Upper lobe of right lung (tissue), 1 donor: Measurements from ENCODE around the gene SIPA1L3. TPM values are rescaled to one million over a fixed set of nuclear protein-coding genes. Genes with fewer than 3 reads are reported as not detected.
"Not testable (repeated sequence)": the region's sequence is repeated elsewhere in the genome, so short reads cannot be mapped to it uniquely, and the experiment has no call there.

ENCODE experiments used
- ATAC-seq: fragments of 200-7000 bp; cut with Tn5 transposase; one replicate; pipeline ENCODE4 v1.9.1; 2020; ENCODE audit warnings: mild to moderate bottlenecking, moderate library complexity
- DNase-seq: peaks from one replicate; pipeline ENCODE4 v3.0.0-alpha.2; 2020
- H3K27ac ChIP-seq: fragments of 200-600 bp; one replicate; pipeline ENCODE4 v1.8.0; 2022
- H3K27me3 ChIP-seq: fragments of 200-600 bp; one replicate; pipeline ENCODE4 v1.8.0; 2022; ENCODE audit warnings: mild to moderate bottlenecking
- H3K36me3 ChIP-seq: fragments of 200-600 bp; one replicate; pipeline ENCODE4 v1.8.0; 2022
- H3K4me1 ChIP-seq: fragments of 200-600 bp; one replicate; pipeline ENCODE4 v1.8.0; 2022
- H3K4me3 ChIP-seq: fragments of 200-600 bp; one replicate; pipeline ENCODE4 v1.8.0; 2022; ENCODE audit warnings: mild to moderate bottlenecking
- H3K9me3 ChIP-seq: fragments of 200-600 bp; one replicate; pipeline ENCODE4 v1.8.0; 2022
- intact Hi-C: fragments of 100-400 bp; cut with DNase I; formaldehyde crosslinking; loops from one replicate; pipeline ENCODE4 v1.11.0; 2022
- total RNA-seq: library from RNA; stranded (reverse); fragmentation: NEBNext Ultra II Directional; extraction: Animal tissue kit (Norgen Biotek cat#: 25700); gene quantifications from one replicate; pipeline ENCODE4 v1.2.1, GENCODE V29; 2021
- TF ChIP-seq, protein P1 (sequence below): fragments of 200-600 bp; IDR thresholded peaks from one replicate; pipeline ENCODE4 v1.8.0; 2022; ENCODE audit warnings: antibody characterized with exemption
- donor health status: DM: no; HTN: yes; CAD: no; lungs with severe emphysema.

Gene SIPA1L3
- total RNA-seq, 1 donor from 2014 or later, result 66.3 TPM

DNA sequence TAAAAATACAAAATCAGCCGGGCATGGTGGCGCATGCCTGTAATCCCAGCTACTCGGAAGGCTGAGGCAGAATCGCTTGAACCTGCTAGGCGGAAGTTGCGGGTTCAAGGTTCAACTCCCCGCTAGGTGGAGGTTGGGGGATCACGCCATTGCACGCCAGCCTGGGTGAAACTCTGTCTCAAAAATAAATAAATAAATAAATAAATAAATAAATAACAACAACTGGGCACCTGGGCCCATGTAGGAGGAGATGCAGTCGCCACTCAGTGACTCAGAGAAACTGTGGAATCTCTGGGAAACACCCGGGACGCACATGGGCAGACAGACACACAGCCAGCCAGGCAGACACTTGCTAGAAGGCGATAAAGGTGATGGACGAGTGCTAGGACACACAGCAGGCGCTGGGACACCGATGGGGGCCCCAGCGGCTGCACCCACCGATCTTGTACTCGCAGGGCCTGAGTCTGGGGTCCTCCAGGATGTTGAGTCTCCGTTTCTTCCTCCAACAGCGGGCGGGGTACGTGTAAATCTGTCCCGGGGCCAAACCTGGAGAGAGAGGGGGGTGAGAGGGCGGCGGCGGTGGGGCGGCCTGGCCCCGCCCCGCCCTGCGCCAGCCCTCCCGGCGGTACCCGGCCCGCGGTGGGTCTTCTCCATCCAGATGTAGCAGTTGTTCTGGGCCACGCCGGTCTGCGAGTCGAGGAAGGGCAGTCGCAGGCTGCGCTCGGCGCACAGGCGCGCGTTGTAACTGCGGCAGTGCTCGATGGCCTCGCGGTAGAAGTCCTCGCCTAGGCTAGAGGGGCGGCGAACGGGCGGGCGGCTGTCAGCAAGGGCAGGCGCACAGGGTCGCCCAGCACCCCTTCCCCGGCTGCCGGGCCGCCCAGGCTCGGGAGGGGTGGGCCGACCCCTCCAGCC lies 315.2 kb downstream of the SIPA1L3 start:
- Histone ChIP-seq H3K27ac (no peak overlapping the region), H3K36me3 (no peaks in the 10 kb centered on the region), H3K27me3 (peaks cover 66% of the 10 kb centered on the region), H3K4me1 (no peaks in the 10 kb centered on the region), H3K9me3 (no peaks in the 10 kb centered on the region), H3K4me3 (no peak overlapping the region)
- intact Hi-C loops, result no loop called here
- TF ChIP-seq, protein P1, sequence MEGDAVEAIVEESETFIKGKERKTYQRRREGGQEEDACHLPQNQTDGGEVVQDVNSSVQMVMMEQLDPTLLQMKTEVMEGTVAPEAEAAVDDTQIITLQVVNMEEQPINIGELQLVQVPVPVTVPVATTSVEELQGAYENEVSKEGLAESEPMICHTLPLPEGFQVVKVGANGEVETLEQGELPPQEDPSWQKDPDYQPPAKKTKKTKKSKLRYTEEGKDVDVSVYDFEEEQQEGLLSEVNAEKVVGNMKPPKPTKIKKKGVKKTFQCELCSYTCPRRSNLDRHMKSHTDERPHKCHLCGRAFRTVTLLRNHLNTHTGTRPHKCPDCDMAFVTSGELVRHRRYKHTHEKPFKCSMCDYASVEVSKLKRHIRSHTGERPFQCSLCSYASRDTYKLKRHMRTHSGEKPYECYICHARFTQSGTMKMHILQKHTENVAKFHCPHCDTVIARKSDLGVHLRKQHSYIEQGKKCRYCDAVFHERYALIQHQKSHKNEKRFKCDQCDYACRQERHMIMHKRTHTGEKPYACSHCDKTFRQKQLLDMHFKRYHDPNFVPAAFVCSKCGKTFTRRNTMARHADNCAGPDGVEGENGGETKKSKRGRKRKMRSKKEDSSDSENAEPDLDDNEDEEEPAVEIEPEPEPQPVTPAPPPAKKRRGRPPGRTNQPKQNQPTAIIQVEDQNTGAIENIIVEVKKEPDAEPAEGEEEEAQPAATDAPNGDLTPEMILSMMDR, result no peak
- DNase-seq (no peak), ATAC-seq (no peak)

DNA sequence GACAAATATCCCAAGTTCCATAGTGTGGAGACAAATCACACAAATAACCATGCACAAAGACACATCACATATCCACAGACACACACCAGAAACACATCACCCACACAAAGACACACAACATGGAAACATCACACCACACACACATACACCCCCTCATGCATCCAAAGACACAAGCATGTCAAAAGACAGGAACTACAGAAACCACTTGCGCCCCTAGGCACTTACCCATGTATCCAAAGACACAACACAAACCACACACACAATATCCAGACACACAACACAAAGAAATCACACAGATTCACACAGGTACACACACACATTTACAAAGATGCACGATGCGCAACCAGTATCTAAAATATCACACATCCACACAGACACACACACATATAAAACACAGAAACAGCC lies 316.1 kb downstream of the SIPA1L3 start:
- intact Hi-C loops, result no loop called here
- no peak for ATAC-seq
- no peaks in the 10 kb centered on the region for H3K36me3 ChIP-seq
- TF ChIP-seq, protein P1, result no peak
- no peaks in the 10 kb centered on the region for H3K9me3 ChIP-seq
- DNase-seq, result no peak
- peaks cover 76% of the 10 kb centered on the region for H3K27me3 ChIP-seq
- H3K4me3 ChIP-seq, result no peak overlapping the region
- H3K4me1 ChIP-seq, result no peaks in the 10 kb centered on the region
- H3K27ac ChIP-seq, result no peak overlapping the region

DNA sequence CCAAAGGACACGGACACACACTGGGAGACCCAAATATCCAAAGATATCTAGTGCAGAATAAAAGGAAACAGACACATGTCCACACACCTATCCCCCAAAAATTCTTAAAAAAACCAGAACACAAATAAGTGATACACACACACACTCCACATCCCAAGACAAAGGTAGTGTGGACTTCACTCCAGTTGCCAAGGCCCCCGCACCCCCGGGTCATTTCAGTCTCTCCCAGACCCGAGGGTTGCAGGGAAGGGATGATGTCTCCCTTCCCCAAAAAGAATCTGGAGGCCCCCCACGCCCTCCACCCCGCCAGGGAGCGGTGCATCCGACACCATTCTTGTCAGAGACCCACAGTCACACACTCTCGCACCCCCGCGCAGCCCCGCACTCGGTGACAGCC lies 316.6 kb downstream of the SIPA1L3 start:
- Histone ChIP-seq H3K27ac (no peak overlapping the region), H3K9me3 (no peaks in the 10 kb centered on the region), H3K4me3 (peak overlapping the region; percentile 33), H3K4me1 (peaks cover 1% of the 10 kb centered on the region), H3K27me3 (peaks cover 81% of the 10 kb centered on the region), H3K36me3 (no peaks in the 10 kb centered on the region)
- DNase-seq, result no peak
- intact Hi-C loops, result no loop called here
- no peak for ATAC-seq
- TF ChIP-seq, protein P1, result no peak

DNA sequence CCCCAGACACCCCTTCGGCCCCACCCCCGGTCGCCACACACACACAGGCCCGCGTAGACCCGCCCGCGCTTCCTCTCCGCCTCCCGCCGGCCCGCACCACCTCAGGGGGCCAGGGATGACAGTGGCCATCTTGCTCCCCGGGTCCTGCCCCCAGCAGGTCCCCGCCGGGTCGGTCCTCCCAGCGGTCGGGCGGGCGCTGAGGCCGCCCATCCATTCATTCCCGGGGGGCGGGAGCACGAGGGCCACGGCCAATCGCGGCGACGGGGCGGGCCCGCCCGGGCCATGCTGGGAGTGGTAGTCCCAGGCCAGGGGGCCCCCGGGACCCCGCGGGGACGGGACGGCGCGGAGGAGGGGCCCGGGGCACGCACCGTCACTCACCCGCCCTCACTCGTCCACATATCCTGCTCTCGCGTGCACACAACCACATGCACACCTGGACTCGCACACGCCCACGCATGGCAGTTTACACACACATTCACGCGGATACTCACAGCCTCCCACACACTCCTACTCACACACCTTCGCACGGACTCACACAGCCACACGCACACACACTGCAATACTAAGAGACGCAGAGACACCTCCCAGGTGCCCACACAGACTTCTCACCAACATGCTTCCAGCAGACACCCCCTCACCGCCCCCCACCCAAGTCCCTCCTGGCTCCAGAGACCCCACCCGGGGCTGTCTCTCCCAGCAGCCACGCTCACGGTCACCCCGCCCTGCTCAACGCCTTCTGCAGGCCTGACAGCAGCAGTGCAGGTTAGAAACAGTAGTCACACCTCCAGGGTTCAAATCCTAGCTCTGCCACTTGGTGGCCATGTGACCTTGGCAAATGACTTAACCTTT lies 317.2 kb downstream of the SIPA1L3 start, which contains the start of gene DPF1:
TSS of gene DPF1 (minus strand) at position 209 of the 849 bp plus-strand sequence. CDS start at position 129, 80 bp downstream.
- TF ChIP-seq, protein P1, result no peak
- DNase-seq (no peak), ATAC-seq (peak; percentile 64)
- Histone ChIP-seq H3K4me1 (peaks cover 7% of the 10 kb centered on the region), H3K27me3 (peaks cover 84% of the 10 kb centered on the region), H3K9me3 (no peaks in the 10 kb centered on the region), H3K36me3 (no peaks in the 10 kb centered on the region), H3K4me3 (peak within 1 kb of the TSS; percentile 33), H3K27ac (no peak within 1 kb of the TSS)
- intact Hi-C loops, result no loop called here

DNA sequence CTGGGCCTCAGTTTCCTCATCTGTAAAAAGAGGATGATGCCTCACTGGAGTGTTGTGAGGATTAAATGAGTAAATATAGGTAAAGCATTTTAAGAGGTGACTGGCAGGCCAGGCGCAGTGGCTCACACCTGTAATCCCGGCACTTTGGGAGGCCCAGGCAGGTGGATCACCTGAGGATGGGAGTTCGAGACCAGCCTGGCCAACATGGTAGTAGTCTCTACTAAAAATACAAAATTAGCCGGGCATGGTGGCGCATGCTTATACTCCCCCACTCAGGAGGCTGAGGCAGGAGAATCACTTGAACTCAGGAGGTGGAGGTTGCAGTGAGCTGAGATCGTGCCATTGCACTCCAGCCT lies 317.8 kb downstream of the SIPA1L3 start:
- H3K9me3 ChIP-seq, ATAC-seq, H3K4me1 ChIP-seq, H3K27ac ChIP-seq, DNase-seq, H3K36me3 ChIP-seq, H3K4me3 ChIP-seq, intact Hi-C loops: not testable (repeated sequence)
- peaks cover 85% of the 10 kb centered on the region for H3K27me3 ChIP-seq
